KMS-11 (cell line): Measurements from ENCODE around the gene ASRGL1.

Experiments used
- H2AFZ ChIP-seq: fragments of 200-600 bp; sonication (generic); 2 replicates; pipeline ENCODE4 v1.6.1; 2016; ENCODE audit warnings: antibody characterized with exemption, mixed run types, low read depth
- H3K27ac ChIP-seq: fragments of 200-600 bp; sonication (generic); 2 replicates; pipeline ENCODE4 v1.6.1; 2016; ENCODE audit warnings: mild to moderate bottlenecking, mixed run types
- H3K27me3 ChIP-seq: fragments of 200-600 bp; sonication (generic); 2 replicates; pipeline ENCODE4 v1.6.1; 2017; ENCODE audit warnings: mild to moderate bottlenecking, low read depth, mixed run types, moderate library complexity; ENCODE audit not compliant: insufficient read depth
- H3K36me3 ChIP-seq: fragments of 200-600 bp; sonication (generic); 2 replicates; pipeline ENCODE4 v1.6.1; 2017; ENCODE audit warnings: mild to moderate bottlenecking, mixed run types; ENCODE audit not compliant: insufficient read depth
- H3K4me1 ChIP-seq: fragments of 200-600 bp; sonication (generic); 2 replicates; pipeline ENCODE4 v1.6.1; 2016; ENCODE audit warnings: mild to moderate bottlenecking, low read depth, mixed run types; ENCODE audit not compliant: poor library complexity, severe bottlenecking
- H3K4me2 ChIP-seq: fragments of 200-600 bp; sonication (generic); 2 replicates; pipeline ENCODE4 v1.7.0; 2016; ENCODE audit warnings: mild to moderate bottlenecking, mixed run types
- H3K4me3 ChIP-seq: fragments of 200-600 bp; sonication (generic); IDR thresholded peaks from 2 replicates; pipeline ENCODE4 v1.6.1; 2017; ENCODE audit warnings: low read depth, low read length, mixed read lengths; ENCODE audit not compliant: insufficient read depth
- H3K79me2 ChIP-seq: fragments of 200-600 bp; sonication (generic); 2 replicates; pipeline ENCODE4 v1.6.1; 2016; ENCODE audit warnings: low read depth, mixed run types; ENCODE audit not compliant: insufficient read depth
- H3K9ac ChIP-seq: fragments of 200-600 bp; sonication (generic); 2 replicates; pipeline ENCODE4 v1.6.1; 2016; ENCODE audit warnings: mild to moderate bottlenecking, mixed run types
- H4K20me1 ChIP-seq: fragments of 200-600 bp; sonication (generic); 2 replicates; pipeline ENCODE4 v1.6.1; 2016; ENCODE audit warnings: mild to moderate bottlenecking, mixed run types; ENCODE audit not compliant: insufficient read depth
- TF ChIP-seq, protein P1 (sequence below): fragments of 200-600 bp; sonication (generic); conservative IDR thresholded peaks from 2 replicates; pipeline ENCODE4 v1.6.1; 2017; ENCODE audit warnings: low read depth, mild to moderate bottlenecking, antibody characterized with exemption, low read length, moderate library complexity, mixed read lengths

The ASRGL1 gene

GRCh38 chr11:62307950-62308349 is 29.3 kb upstream of the ASRGL1 start:
- TF ChIP-seq, protein P1, sequence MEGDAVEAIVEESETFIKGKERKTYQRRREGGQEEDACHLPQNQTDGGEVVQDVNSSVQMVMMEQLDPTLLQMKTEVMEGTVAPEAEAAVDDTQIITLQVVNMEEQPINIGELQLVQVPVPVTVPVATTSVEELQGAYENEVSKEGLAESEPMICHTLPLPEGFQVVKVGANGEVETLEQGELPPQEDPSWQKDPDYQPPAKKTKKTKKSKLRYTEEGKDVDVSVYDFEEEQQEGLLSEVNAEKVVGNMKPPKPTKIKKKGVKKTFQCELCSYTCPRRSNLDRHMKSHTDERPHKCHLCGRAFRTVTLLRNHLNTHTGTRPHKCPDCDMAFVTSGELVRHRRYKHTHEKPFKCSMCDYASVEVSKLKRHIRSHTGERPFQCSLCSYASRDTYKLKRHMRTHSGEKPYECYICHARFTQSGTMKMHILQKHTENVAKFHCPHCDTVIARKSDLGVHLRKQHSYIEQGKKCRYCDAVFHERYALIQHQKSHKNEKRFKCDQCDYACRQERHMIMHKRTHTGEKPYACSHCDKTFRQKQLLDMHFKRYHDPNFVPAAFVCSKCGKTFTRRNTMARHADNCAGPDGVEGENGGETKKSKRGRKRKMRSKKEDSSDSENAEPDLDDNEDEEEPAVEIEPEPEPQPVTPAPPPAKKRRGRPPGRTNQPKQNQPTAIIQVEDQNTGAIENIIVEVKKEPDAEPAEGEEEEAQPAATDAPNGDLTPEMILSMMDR, result no peak
- no peaks in the 10 kb centered on the region for H3K27me3 ChIP-seq

DNA sequence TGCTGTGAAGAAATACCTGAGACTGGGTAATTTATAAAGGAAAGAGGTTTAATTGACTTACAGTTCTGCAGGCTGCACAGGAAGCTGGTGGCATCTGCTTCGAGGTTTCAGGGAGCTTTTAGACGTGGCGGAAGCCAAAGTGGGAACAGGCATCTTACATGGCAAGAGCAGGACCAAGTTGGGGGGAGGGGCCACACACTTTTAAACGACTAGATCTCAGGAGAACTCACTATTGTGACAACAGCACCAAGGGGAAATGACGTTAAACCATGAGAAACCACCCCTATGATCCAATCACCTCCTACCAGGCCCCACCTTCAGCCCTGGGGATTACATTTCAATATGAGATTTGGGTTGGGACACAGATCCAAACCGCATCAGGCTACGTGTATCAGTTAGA is 27.3 kb upstream of the ASRGL1 start:
- TF ChIP-seq, protein P1, result no peak
- H3K4me3 ChIP-seq, result no peak overlapping the region

More at GRCh38 chr11:62307950-62308349, 29.3 kb upstream of the ASRGL1 start:
- no peaks in the 10 kb centered on the region for H3K79me2 ChIP-seq
- H3K4me2 ChIP-seq, result no peak overlapping the region
- H4K20me1 ChIP-seq, result no peaks in the 10 kb centered on the region
- H3K4me1 ChIP-seq, result no peaks in the 10 kb centered on the region
- no peak overlapping the region for H2AFZ ChIP-seq
- H3K9ac ChIP-seq, result no peak overlapping the region
- no peak overlapping the region for H3K4me3 ChIP-seq
- H3K27ac ChIP-seq, result no peak overlapping the region
- no peaks in the 10 kb centered on the region for H3K36me3 ChIP-seq

DNA sequence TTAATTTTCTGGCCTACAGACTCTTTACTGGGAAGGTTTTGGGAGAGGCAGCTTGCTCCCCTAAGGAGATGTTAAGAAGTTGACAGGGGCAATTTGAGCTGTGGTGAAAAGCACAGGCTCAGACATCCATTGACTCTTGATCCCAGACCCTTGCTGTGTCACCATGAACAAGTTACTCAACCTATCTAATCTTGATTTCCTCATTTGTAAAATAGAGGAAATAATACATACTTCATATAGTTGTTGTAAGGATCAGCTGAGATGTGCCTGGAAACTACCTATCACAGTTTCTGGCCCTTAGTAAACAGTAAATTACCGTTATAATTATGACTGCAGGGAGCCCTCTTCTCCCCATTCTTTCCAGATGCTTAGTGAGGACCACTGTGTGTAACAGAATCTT is 21.8 kb upstream of the ASRGL1 start:
- no peak overlapping the region for H3K27ac ChIP-seq

More for the DNA sequence above, 27.3 kb upstream of the ASRGL1 start:
- H4K20me1 ChIP-seq, result no peaks in the 10 kb centered on the region
- no peaks in the 10 kb centered on the region for H3K4me1 ChIP-seq
- H3K27me3 ChIP-seq, result no peaks in the 10 kb centered on the region
- no peak overlapping the region for H3K9ac ChIP-seq
- no peaks in the 10 kb centered on the region for H3K36me3 ChIP-seq
- H3K4me2 ChIP-seq, result no peak overlapping the region
- H2AFZ ChIP-seq, result no peak overlapping the region
- no peak overlapping the region for H3K27ac ChIP-seq
- H3K79me2 ChIP-seq, result no peaks in the 10 kb centered on the region

DNA sequence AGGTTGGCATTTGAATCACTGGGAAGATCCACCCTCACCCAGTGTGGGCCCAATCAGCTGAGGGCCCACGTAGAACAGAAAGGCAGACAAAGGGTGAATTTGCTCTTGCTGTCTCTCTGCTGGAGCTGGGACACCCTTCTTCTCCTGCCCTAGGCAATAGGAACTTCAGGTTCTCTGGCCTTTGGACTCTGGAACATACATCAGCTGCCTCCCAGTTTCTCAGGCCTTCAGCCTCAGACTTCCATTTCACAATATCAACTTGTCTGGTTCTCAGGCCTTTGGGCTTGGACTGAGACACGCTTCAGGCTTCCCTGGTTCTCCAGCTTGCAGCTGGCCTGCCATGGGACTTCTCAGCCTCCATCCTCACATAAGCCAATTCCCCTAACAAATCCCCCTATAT is 14.7 kb upstream of the ASRGL1 start:
- Histone ChIP-seq H3K36me3 (no peaks in the 10 kb centered on the region), H3K27ac (no peak overlapping the region), H3K4me2 (no peak overlapping the region), H3K79me2 (no peaks in the 10 kb centered on the region), H2AFZ (no peak overlapping the region), H3K27me3 (no peaks in the 10 kb centered on the region), H3K4me3 (no peak overlapping the region), H4K20me1 (no peaks in the 10 kb centered on the region), H3K4me1 (no peaks in the 10 kb centered on the region), H3K9ac (no peak overlapping the region)
- TF ChIP-seq, protein P1, result no peak

More for the DNA sequence above, 21.8 kb upstream of the ASRGL1 start:
- Histone ChIP-seq H4K20me1 (no peaks in the 10 kb centered on the region), H2AFZ (no peak overlapping the region; the same call in 1 of the 2 replicates), H3K36me3 (no peaks in the 10 kb centered on the region), H3K4me3 (no peak overlapping the region), H3K4me2 (no peak overlapping the region), H3K9ac (no peak overlapping the region), H3K27me3 (no peaks in the 10 kb centered on the region), H3K79me2 (no peaks in the 10 kb centered on the region), H3K4me1 (no peaks in the 10 kb centered on the region)
- TF ChIP-seq, protein P1, result no peak
